HG03066 (cell line): ENCODE data around the gene PDHA2.
"Not testable (repeated sequence)": the region's sequence is repeated elsewhere in the genome, so short reads cannot be mapped to it uniquely, and the experiment has no call there.

ENCODE experiments used
- ATAC-seq: cut with Tn5 transposase; IDR thresholded peaks from one replicate; pipeline ENCODE4 v1.9.1; 2021; ENCODE audit warnings: low read depth; ENCODE audit not compliant: unreplicated experiment

PDHA2 gene

GRCh38 chr4:95839891-95840290 is at the start of gene PDHA2:
TSS of gene PDHA2 (plus strand) at chr4:95840093. CDS start at chr4:95840151, 58 bp downstream.
- ATAC-seq, result no peak

DNA sequence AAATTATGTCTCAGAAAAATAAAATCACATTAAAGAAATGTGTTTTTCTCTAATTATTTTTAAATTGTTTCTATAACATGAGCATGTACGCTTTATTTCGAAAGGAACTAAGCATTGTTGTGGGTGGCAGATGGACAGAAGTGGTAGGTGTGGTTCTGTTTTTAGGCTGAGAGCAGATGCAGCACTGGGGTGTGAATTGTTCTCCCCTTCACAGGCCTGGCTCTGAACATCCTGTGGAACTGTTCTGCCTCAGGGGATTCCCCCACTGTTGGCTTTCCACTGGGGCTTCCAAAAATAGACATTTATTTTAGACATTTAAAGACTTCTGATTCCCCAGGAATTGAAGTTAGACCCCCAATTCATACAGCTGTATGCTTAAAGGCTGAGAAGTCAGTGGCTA is 41.9 kb upstream of the PDHA2 start:
- ATAC-seq, result no peak

- no peak for ATAC-seq
Observed at GRCh38 chr4:95798727-95799126, 41.2 kb upstream of the PDHA2 start.

- no peak for ATAC-seq
Observed at GRCh38 chr4:95821867-95822266, 18.0 kb upstream of the PDHA2 start.

GRCh38 chr4:95825546-95825945 is 14.3 kb upstream of the PDHA2 start:
- no peak for ATAC-seq

- no peak for ATAC-seq
Observed at GRCh38 chr4:95830651-95831050, 9.2 kb upstream of the PDHA2 start.

- ATAC-seq, result no peak
Observed at GRCh38 chr4:95831166-95831565, 8.7 kb upstream of the PDHA2 start.

DNA sequence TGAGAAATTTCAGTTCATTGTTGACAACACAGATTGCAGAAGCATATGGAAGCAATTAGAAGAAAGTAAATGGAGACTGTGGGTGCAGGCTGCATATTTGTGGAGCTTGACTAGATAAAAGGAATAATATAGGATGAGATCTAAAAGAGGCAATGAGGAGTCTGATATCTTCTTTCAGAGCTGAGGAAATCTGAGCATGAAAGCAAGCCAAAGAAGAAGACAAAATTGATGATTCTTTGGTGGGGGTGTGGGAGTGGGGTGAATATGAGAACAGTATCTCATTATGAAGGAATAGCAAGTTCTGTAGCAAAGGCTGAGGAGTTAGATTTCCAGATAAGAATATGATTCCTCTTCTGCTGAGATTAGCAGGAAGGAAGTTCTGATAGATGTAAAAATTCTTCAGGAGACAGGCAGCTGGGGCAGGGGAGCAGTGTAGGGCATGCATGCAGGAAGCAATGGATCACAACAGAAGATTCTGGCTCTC is 6.1 kb upstream of the PDHA2 start:
- no peak for ATAC-seq

- no peak for ATAC-seq
Observed at GRCh38 chr4:95835672-95836071, 4.2 kb upstream of the PDHA2 start.

- no peak for ATAC-seq
Observed at GRCh38 chr4:95838192-95838591, 1.7 kb upstream of the PDHA2 start.

DNA sequence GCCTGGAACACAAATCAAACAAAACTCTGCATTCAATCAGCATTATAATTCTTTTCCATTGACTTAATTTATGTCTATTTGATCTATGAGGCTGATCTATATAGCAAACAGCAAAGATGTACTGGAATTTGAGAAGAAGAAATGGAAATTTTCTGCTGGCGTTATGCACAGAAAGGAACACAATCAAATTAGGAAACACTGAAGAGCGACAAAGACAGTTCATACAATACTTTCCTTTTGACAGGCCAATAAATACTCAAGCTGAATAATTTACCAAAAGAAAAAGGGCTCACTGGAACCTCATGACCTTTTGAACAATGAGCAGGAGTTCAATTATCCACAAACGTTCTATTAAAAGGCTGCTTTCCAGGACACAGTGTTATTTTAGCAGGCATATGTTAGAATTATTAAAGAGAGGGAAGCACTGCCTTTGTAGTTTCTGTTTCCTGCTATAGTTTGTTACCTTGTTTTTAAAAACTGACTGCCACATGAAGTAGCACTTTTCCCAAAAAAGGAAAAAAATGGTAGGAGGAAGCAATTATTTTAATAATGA is 8.1 kb downstream of the PDHA2 start:
- no peak for ATAC-seq

- ATAC-seq, result no peak
Observed at GRCh38 chr4:95850161-95850560, 10.3 kb downstream of the PDHA2 start.

DNA sequence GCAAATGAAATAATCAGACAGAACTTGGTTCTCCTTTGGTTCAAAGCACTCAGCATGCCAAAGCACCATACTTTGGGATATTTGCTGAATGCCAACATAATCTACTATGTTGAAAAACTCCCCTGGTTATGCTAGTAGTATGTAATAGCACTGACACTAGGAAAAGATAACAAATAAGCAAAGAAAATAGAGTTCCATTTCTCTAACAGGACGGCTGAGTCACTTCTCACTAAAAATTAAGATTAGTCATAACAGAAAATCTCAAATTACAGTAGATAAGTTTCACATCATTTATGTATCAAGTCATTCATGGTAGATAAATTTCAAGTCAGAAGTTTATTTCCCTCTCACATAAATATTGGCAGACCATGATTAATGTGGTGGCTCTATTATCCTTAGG is 17.9 kb downstream of the PDHA2 start:
- no peak for ATAC-seq

DNA sequence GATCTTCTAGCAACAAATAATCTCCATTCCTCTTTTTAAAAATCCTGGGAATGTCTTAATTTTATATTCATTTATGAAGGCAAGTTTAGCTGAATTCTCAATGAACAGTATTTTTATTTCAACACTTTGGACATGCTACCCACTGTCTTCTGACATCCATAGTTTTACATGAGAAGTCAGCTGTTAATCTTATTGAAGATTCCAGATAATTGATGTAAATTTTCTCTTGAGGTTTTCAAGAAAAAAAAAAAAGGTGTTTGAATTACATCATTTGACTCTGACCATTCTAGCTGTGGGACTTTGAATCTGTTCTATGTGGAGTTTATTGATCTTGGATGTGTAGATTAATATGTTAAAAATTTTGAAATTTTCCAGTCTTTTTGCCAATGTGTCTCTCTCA is 28.0 kb downstream of the PDHA2 start:
- ATAC-seq, result no peak

DNA sequence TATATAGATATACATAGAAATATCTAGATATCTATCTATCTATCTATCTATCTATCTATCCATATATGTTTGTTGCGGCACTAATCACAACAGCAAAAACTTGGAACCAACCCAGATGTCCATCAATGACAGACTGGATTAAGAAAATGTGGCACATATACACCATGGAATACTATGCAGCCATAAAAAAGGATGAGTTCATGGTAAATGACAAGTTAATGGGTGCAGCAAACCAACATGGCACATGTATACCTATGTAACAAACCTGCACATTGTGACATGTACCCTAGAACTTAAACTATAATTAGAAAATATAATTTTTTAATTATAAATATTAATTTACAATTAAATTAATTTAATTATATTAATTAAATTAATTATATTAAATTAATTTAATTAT is 29.5 kb downstream of the PDHA2 start:
- ATAC-seq, result not testable (repeated sequence)

- no peak for ATAC-seq
Observed at GRCh38 chr4:95869961-95870500, 30.1 kb downstream of the PDHA2 start.

DNA sequence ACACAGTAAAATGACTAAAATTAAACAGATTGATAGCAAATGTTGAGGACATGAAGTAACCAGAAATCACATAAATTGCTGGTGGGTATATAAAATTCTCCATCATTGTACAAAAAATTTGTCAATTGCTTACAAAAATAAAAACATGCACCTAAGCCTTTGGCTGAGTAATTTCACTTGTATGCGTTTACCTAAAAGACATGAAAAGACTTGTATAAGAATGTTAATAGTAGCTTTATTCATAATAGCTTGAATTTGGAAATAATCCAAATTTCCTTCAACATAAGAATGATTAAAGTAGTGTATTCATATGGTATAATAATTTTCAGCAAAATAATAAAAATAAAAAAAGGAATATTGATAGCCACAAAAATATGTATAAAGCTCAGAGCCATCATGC is 37.7 kb downstream of the PDHA2 start:
- ATAC-seq, result no peak

GRCh38 chr4:95887551-95887950 is 47.7 kb downstream of the PDHA2 start:
- no peak for ATAC-seq

GRCh38 chr4:95889662-95890061 is 49.8 kb downstream of the PDHA2 start:
- no peak for ATAC-seq
